GM12878 (cell line): ENCODE results near the gene OSBPL2. TPM values are rescaled to one million over a fixed set of nuclear protein-coding genes. Genes with fewer than 3 reads are reported as not detected.

Source experiments
- ATAC-seq: fragments of 200-7000 bp; cut with Tn5 transposase; 3 replicates; pipeline ENCODE4 v1.9.1; 2020; ENCODE audit warnings: mild to moderate bottlenecking, moderate library complexity
- BruUV-seq: library from RNA; stranded (reverse); fragments of 400-500 nt; replicated peaks from 2 replicates; lab custom pipeline; 2021; lab: Mats Ljungman, UMichigan
- CTCF ChIA-PET: fragments of 300-600 bp; sonication (Branson Sonifier 250); formaldehyde crosslinking; extraction: SDS; loops from one replicate; lab custom pipeline; 2021; ENCODE audit warnings: inconsistent platforms; lab: Yijun Ruan, JAX
- POLR2A ChIA-PET: fragments of 350-600 bp; formaldehyde crosslinking; extraction: SDS; loops from one replicate; lab custom pipeline; 2021; ENCODE audit warnings: inconsistent platforms; lab: Charles Lee
- RAD21 ChIA-PET: fragments of 300-600 bp; sonication (Branson Sonifier 250); formaldehyde crosslinking; loops from one replicate; lab custom pipeline; 2023; ENCODE audit warnings: antibody characterized with exemption; ENCODE audit not compliant: unreplicated experiment; lab: Charles Lee
- SMC1A ChIA-PET: fragments of 300-600 bp; sonication (Branson Sonifier 250); formaldehyde crosslinking; loops from one replicate; lab custom pipeline; 2023; ENCODE audit not compliant: unreplicated experiment, uncharacterized antibody; lab: Charles Lee
- DNase-seq: peaks from one replicate; pipeline ENCODE4 v3.0.0-alpha.2; 2011; ENCODE audit warnings: low read depth, low spot score
- FAIRE-seq: peaks from 3 replicates; lab custom pipeline; 2011; peaks lifted over from hg19 to GRCh38; lab: Jason Lieb, UNC
- H2AFZ ChIP-seq: 2 replicates; pipeline ENCODE4 v1.6.0; 2011; ENCODE audit warnings: low read depth, low read length, control low read depth; ENCODE audit not compliant: control insufficient read depth
- H3K27ac ChIP-seq: 2 replicates; pipeline ENCODE4 v1.5.1; 2011; ENCODE audit warnings: control low read depth; ENCODE audit not compliant: control insufficient read depth, insufficient read depth
- H3K27me3 ChIP-seq, 2 experiments: replicated peaks in 1 of 2; 2 replicates each; pipeline versions ENCODE4 v1.6.0 to v1.6.1; 2011; ENCODE audit warnings: low read length in 1 of 2; ENCODE audit not compliant: control insufficient read depth in 2 of 2, insufficient read depth in 2 of 2
- H3K36me3 ChIP-seq, 2 experiments: 2 replicates each; pipeline ENCODE4 v1.5.1; 2011; ENCODE audit warnings: low read length in 1 of 2; ENCODE audit not compliant: control insufficient read depth in 2 of 2, insufficient read depth in 2 of 2
- H3K4me1 ChIP-seq: 2 replicates; pipeline ENCODE4 v1.6.1; 2011; ENCODE audit warnings: mild to moderate bottlenecking, low read length, moderate library complexity, mixed read lengths; ENCODE audit not compliant: control insufficient read depth, insufficient read depth
- H3K4me2 ChIP-seq: 2 replicates; pipeline ENCODE4 v1.6.0; 2011; ENCODE audit warnings: control low read depth; ENCODE audit not compliant: control insufficient read depth, insufficient read depth
- H3K4me3 ChIP-seq: fragments of 200-600 bp; sonication (generic); 2 replicates; pipeline ENCODE4 v1.5.1; 2016
- H3K79me2 ChIP-seq: 2 replicates; pipeline ENCODE4 v1.6.0; 2011; ENCODE audit warnings: low read length; ENCODE audit not compliant: control insufficient read depth, insufficient read depth
- H3K9ac ChIP-seq: 2 replicates; pipeline ENCODE4 v1.8.0; 2011; ENCODE audit warnings: low read length, control low read depth, mixed read lengths; ENCODE audit not compliant: control insufficient read depth, insufficient read depth
- H3K9me3 ChIP-seq: replicated peaks from 3 replicates; pipeline ENCODE4 v1.5.1; 2011; ENCODE audit warnings: mild to moderate bottlenecking, low read length; ENCODE audit not compliant: control insufficient read depth, insufficient read depth
- H4K20me1 ChIP-seq: 2 replicates; pipeline ENCODE4 v1.6.0; 2011; ENCODE audit not compliant: control insufficient read depth, insufficient read depth
- CBFB ChIP-seq: IDR thresholded peaks from 2 replicates; pipeline ENCODE4 v1.6.1; 2016; ENCODE audit warnings: antibody characterized with exemption, low read depth
- CEBPZ ChIP-seq: fragments of 150-350 bp; IDR thresholded peaks from 2 replicates; pipeline ENCODE4 v1.6.1; 2016; ENCODE audit warnings: low read depth, low read length
- FOXM1 ChIP-seq: IDR thresholded peaks from 2 replicates; pipeline ENCODE4 v1.6.1; 2012; ENCODE audit warnings: low read depth, mild to moderate bottlenecking, inconsistent platforms, low read length, moderate library complexity
- KAT2A ChIP-seq: conservative IDR thresholded peaks from 2 replicates; pipeline ENCODE4 v1.6.1; 2011; ENCODE audit warnings: low read depth, low read length; ENCODE audit not compliant: control insufficient read depth
- NFYA ChIP-seq: IDR thresholded peaks from 2 replicates; pipeline ENCODE4 v1.6.1; 2011; ENCODE audit warnings: low read depth, mild to moderate bottlenecking, low read length, improper control_type of control experiment, borderline replicate concordance
- POLR2AphosphoS2 ChIP-seq: IDR thresholded peaks from 2 replicates; pipeline ENCODE4 v1.6.1; 2011; ENCODE audit warnings: low read depth, mild to moderate bottlenecking, low read length, improper control_type of control experiment, moderate library complexity
- POU2F2 ChIP-seq: IDR thresholded peaks from 3 replicates; pipeline ENCODE4 v1.6.1; 2011; ENCODE audit warnings: low read depth, mild to moderate bottlenecking, low read length, borderline replicate concordance
- RCOR1 ChIP-seq: conservative IDR thresholded peaks from 2 replicates; pipeline ENCODE4 v1.6.1; 2012; ENCODE audit warnings: low read depth, low read length, improper control_type of control experiment
- REST ChIP-seq: IDR thresholded peaks from 2 replicates; pipeline ENCODE4 v1.6.1; 2012; ENCODE audit warnings: mild to moderate bottlenecking, low read depth, low read length
- SIN3A ChIP-seq: IDR thresholded peaks from 2 replicates; pipeline ENCODE4 v1.6.1; 2012; ENCODE audit warnings: low read depth, low read length, improper control_type of control experiment
- STAT3 ChIP-seq: IDR thresholded peaks from 2 replicates; pipeline ENCODE4 v1.6.1; 2011; ENCODE audit warnings: low read depth, low read length, improper control_type of control experiment
- ZNF622 ChIP-seq: fragments of 450-650 bp; IDR thresholded peaks from 2 replicates; pipeline ENCODE4 v1.6.1; 2017; ENCODE audit warnings: mild to moderate bottlenecking, inconsistent platforms
- ZZZ3 ChIP-seq: IDR thresholded peaks from 2 replicates; pipeline ENCODE4 v1.6.1; 2011; ENCODE audit warnings: low read depth; ENCODE audit not compliant: control insufficient read depth, insufficient read length
- WGBS: methylation state at CpG from one replicate; pipeline ENCODE4 v1.1.6; 2016; ENCODE audit warnings: low lambda C conversion rate; ENCODE audit not compliant: insufficient replicate concordance, insufficient coverage; ENCODE audit errors: missing lambda C conversion rate; 5-methylcytosine and 5-hydroxymethylcytosine counted together
- in situ Hi-C: fragments of 300-500 bp; cut with MboI; formaldehyde crosslinking; loops from 9 replicates; pipeline ENCODE4 v1.14.3; 2018; ENCODE audit warnings: mixed read lengths
- intact Hi-C: fragments of 100-400 bp; cut with micrococcal nuclease; formaldehyde crosslinking; loops from one replicate; pipeline ENCODE4 v1.14.2; 2022; ENCODE audit not compliant: unreplicated experiment
- polyA plus RNA-seq, 11 experiments: library from polyadenylated mRNA; depleted of rRNA in 4 of 11; unstranded in 6 of 11; stranded (reverse) in 5 of 11; fragments of >200 nt; fragmentation: Nextera tagmentation in 4 of 11; fragmentation: Illumina TruSeq in 1 of 11; extraction: Ambion mirVana in 4 of 11; extraction: Trizol in 1 of 11; gene quantifications; 1 replicate in 1 of 11; 2 replicates in 10 of 11; pipeline versions ENCODE4 v1.2.1 to v1.2.3, GENCODE V29; 2011 to 2016; ENCODE audit warnings: inconsistent platforms in 2 of 11, missing spikeins in 2 of 11, low read depth in 1 of 11
- total RNA-seq, 4 experiments: library from RNA; depleted of rRNA in 3 of 4; stranded (reverse); fragments of >200 nt in 3 of 4; fragmentation: Illumina TruSeq in 1 of 4; extraction: Trizol in 1 of 4; gene quantifications; 2 replicates each; pipeline versions ENCODE4 v1.2.1 to v1.2.3, GENCODE V29; 2013 to 2021

Gene OSBPL2
- total and polyA plus RNA-seq, 10 of the 15 experiments (the other 5 are each of a cell fraction or from before 2014, with no cell fraction given) = 2.8 to 22.3 (median 14.7) TPM

GRCh38 chr20:62331347-62331746 lies 93.0 kb downstream of the OSBPL2 start:
- CTCF ChIA-PET = no interaction called here

GRCh38 chr20:62332421-62332820 lies 94.1 kb downstream of the OSBPL2 start:
- H2AFZ ChIP-seq = no peak overlapping the region
- H3K9me3 ChIP-seq = no peaks in the 10 kb centered on the region
- ChIA-PET CTCF (no interaction called here), SMC1A (no interaction called here), RAD21 (no interaction called here), POLR2A (no interaction called here)
- no peak for ATAC-seq
- no peaks in the 10 kb centered on the region for H3K79me2 ChIP-seq
- H3K27me3 ChIP-seq = no peaks in the 10 kb centered on the region
- no peak for FAIRE-seq
- H3K4me1 ChIP-seq = peaks cover 12% of the 10 kb centered on the region
- no peaks in the 10 kb centered on the region for H3K36me3 ChIP-seq
- BruUV-seq = no TSS peak
- no peaks in the 10 kb centered on the region for H4K20me1 ChIP-seq
- intact Hi-C loops = no loop called here
- WGBS = 68% methylated on average over 15 of the region's 16 CpGs
- H3K4me2 ChIP-seq = no peak overlapping the region
- H3K4me3 ChIP-seq = no peak overlapping the region
- H3K27ac ChIP-seq = no peak overlapping the region
- no peak overlapping the region for H3K9ac ChIP-seq
- in situ Hi-C loops = no loop called here
- DNase-seq = no peak
- TF ChIP-seq CBFB (no peak), RCOR1 (no peak), NFYA (no peak), CEBPZ (no peak), POLR2AphosphoS2 (no peak), KAT2A (no peak), ZZZ3 (no peak), SIN3A (no peak), FOXM1 (no peak), STAT3 (no peak), POU2F2 (no peak), REST (no peak)

More at GRCh38 chr20:62331347-62331746, 93.0 kb downstream of the OSBPL2 start:
- Histone ChIP-seq H3K79me2 (no peaks in the 10 kb centered on the region), H3K27me3 (no peaks in the 10 kb centered on the region), H3K4me2 (no peak overlapping the region), H3K9ac (no peak overlapping the region), H3K36me3 (no peaks in the 10 kb centered on the region), H3K4me1 (peaks cover 1% of the 10 kb centered on the region), H2AFZ (no peak overlapping the region), H3K4me3 (no peak overlapping the region), H3K27ac (no peak overlapping the region), H3K9me3 (no peaks in the 10 kb centered on the region), H4K20me1 (no peaks in the 10 kb centered on the region)
- in situ Hi-C loops (no loop called here), intact Hi-C loops (no loop called here)
- SMC1A ChIA-PET = no interaction called here
- DNase-seq = no peak
- TF ChIP-seq ZNF622 = no peak
- no TSS peak for BruUV-seq
- ATAC-seq = no peak
- RAD21 ChIA-PET = no interaction called here
- no peak for FAIRE-seq
- POLR2A ChIA-PET = no interaction called here
- WGBS = 87% methylated on average over 19 of the region's 19 CpGs
